HG03066 (cell line): ENCODE measurements around the gene ACTR5.
"Not testable (repeated sequence)": the region's sequence is repeated elsewhere in the genome, so short reads cannot be mapped to it uniquely, and the experiment has no call there.

ENCODE experiments used
- ATAC-seq: cut with Tn5 transposase; IDR thresholded peaks from one replicate; pipeline ENCODE4 v1.9.1; 2021; ENCODE audit warnings: low read depth; ENCODE audit not compliant: unreplicated experiment

Gene ACTR5

GRCh38 chr20:38804221-38804620, 56.0 kb downstream of the ACTR5 start:
- no peak for ATAC-seq

- ATAC-seq: no peak
These were observed 56.6 kb downstream of the ACTR5 start for GRCh38 chr20:38804682-38805501.

DNA sequence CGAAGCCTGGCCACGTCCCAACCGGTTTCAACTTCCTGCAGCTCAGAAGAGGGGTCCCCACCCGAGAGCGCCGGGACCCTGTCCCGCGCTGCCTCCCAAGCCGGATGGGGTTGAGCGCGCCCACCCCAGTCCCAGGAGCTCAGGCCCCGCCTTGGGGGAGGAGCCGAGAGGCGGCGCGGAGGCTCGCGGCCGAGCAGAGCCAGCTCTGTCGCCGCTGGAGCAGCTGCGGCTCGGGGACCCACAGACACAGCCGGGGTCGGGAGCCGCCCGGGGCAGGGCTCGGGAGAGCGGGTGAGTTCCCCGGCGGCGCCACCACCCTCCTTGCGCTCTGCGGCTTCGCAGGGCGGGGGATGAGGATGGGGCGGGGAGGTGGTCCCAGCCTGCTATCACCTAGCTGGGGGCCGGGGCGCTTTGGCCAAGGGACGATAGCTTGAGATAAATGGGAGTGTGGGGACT, 57.3 kb downstream of the ACTR5 start, which contains the start of gene PPP1R16B:
PPP1R16B (plus strand) TSS at position 196 of the 456 bp plus-strand sequence. CDS start 30,229 bp downstream, outside the sequence.
- ATAC-seq: peak; percentile 52

DNA sequence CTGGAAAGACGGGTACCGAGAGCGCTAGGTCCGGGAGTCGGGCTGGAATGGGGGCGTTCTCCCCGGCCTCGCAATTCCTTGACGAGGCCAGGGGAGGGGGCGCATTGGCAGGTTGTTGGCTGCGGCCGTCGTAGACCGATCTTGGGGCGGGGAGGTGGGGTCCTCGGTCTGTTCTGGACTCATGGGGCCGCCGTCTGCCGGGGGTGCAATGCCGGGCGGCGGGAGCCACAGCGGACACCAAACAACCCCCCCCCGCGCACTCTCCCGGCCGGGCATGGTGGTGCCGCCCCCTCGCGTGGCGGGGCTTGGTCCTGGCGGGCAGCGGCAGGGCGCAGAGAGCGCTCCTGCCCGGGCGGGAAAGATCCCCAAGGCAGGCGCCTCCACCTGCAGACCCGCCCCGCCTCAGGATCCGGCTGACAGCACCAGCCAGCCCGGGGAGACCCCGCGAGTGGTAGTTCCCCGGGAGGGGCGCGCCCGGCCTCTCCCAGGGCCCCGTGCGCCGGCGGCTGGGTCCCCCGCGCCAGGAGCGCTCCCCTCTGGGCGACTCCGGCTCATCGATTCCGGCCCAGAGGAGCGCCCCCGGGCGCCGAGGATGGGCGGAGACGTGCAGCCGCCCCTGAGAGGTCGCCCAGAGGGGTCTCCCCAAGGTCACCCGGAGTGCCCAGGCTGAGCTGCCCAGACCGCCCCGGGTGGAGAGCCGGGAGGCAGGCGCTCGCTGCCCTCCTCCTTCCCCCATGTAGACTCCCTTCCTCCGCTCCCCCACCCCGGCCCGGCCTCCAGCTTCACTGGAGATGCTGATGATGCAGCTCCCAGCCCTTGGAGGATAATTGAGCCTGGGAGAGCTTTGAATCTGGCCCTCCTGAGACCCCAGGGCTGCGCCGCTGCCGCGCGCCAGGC, 57.9 kb downstream of the ACTR5 start:
- no peak for ATAC-seq

GRCh38 chr20:38806855-38807655, 58.8 kb downstream of the ACTR5 start:
- ATAC-seq: no peak

DNA sequence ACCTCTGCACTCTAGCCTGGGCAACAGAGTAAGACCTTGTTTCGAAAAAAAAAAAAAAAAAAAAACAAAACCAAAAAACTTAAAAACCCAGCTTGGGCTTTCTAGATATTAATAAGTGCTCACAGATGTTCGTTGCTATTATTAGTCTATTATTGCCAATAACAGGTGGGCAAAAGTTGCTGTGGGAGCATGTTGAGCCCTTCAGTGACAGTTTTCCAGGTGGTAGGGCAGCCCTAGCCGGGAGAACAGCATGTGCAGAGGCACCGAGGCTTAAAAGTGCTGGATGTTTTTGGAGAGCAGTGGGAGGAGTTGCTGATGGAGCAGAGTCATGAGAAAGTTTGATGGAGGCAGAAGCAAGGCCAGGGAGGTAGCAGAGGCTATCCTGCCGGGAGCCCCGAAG, 61.7 kb downstream of the ACTR5 start:
- ATAC-seq: no peak

DNA sequence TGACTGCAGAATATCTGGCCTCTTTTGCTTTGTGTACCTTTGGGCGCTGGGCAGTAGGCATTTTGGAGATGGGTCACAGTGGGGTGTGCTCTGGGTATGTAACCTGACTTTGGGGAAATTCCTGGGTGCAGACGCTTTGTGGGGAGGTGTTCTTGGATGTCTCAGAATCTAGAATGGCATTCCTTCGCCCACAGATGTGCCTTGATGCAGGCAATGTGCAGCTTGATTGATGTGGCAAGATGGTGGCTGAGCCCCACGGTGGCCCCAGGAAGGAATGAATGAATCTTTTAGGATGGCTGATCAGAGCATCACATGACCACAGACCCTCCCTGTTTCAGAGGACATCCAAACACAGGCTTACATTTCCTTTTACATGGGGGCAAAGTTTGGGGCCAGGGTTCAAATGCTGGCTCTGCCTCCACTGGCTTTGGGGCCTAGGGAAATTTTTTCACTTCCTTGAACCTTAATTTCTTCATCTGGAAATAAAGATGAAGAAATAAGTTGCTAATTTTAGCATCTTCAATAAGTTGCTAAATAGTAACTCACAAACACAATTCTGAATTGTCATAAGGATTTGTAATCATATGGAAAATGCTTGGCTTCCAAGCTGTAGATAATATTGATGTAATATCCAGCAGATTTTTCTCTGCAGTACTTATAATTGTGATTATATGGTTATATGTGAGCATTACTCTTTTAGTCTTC, 62.8 kb downstream of the ACTR5 start:
- no peak for ATAC-seq

DNA sequence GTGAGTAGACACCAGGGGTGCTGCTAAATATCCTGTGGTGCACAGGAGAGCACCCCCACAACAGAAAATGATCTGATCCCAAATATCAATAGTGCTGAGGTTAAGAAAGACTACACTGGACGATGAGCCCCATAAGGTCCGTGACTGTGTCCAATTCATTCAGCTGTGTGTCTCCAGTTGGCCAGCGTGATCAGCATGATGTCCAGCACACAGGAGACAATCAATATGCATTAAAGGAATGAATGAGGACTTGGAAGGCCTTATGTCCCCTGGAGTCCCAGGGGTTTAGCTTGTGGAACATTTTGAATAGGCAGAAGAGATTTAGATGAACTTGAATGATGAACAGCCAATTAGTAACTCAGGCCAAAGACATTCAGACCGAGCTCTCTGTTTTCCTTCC, 63.5 kb downstream of the ACTR5 start:
- no peak for ATAC-seq

DNA sequence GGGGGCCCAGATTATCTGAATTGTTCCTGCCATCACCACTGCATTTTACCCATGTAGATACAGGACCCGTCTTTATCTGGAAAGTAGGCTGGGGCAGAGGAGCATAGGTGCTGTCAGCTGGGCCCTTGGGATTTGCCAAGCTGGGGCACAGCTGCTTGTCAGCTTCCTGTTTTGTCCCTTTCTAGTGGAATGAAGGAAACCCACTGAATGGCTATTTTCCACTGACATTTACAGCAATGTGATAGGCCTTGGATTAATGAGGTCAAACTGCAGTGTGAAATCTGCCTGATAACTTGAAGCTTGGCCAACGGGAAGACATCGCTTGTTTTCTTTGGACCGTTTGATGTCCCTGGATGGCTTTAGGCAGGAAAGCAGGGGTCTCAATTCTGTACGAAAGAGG, 63.9 kb downstream of the ACTR5 start:
- no peak for ATAC-seq

GRCh38 chr20:38812709-38813573, 64.7 kb downstream of the ACTR5 start:
- ATAC-seq: no peak

DNA sequence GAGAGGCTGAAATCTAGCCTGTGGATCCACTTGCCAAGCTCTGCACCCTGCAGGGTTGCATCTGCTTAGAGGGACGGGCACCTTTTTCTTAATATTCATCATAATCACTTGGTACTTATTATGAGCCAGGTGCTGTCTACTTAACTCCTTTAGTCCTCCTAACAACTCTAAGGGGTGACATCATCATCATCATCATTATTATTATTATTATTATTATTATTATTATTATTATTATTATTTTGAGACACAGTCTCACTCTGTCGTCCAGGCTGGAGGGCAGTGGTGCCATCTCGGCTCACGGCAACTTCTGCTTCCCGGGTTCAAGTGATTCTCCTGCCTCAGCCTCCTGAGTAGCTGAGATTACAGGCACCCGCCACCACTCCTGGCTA, 65.3 kb downstream of the ACTR5 start:
- not testable (repeated sequence) for ATAC-seq

DNA sequence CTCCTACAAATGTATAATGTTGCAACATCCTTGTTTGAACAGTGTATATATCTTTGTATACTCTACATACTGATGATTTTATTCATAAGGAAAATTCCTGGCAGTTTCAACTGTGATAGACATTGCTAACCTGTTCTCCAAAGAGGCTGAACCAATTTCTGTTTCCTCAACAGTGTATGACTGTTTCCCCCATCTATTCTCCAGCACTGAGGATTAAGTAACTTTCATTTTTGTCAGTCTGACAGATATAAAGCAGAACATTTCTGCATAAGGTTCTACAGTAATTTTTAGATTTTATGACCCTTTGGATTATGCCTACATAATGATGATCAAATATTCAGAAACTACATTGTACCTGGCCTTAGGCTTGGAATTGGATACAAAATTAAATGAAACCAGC, 67.2 kb downstream of the ACTR5 start:
- no peak for ATAC-seq

GRCh38 chr20:38818113-38819065, 70.1 kb downstream of the ACTR5 start:
- no peak for ATAC-seq
